A549 (cell line): ENCODE results near the gene SLC11A2.

Experiments used
- CBX2 ChIP-seq: fragments of 200-600 bp; sonication (generic); IDR thresholded peaks from 2 replicates; pipeline ENCODE4 v1.6.1; 2016; ENCODE audit warnings: low read depth, mild to moderate bottlenecking, borderline replicate concordance
- EP300 ChIP-seq, 2 experiments: fragments of >200 bp; sonication (Bioruptor Twin); formaldehyde crosslinking; IDR thresholded peaks; 2 replicates in 1 of 2; 3 replicates in 1 of 2; pipeline ENCODE4 v1.6.1; 2016 to 2017
- GATA3 ChIP-seq: IDR thresholded peaks from 2 replicates; pipeline ENCODE4 v1.6.1; 2012; ENCODE audit warnings: borderline replicate concordance
- JUN ChIP-seq, 2 experiments: fragments of >200 bp; sonication (Bioruptor Twin); formaldehyde crosslinking; IDR thresholded peaks; 2 replicates in 1 of 2; 3 replicates in 1 of 2; pipeline ENCODE4 v1.6.1; 2016 to 2017
- MAFK ChIP-seq: fragments of 450-650 bp; IDR thresholded peaks from 2 replicates; pipeline ENCODE4 v1.6.1; 2014; ENCODE audit not compliant: partially characterized antibody
- POLR2A ChIP-seq: IDR thresholded peaks from 2 replicates; pipeline ENCODE4 v1.6.1; 2012; ENCODE audit warnings: mild to moderate bottlenecking, low read length
- SMC3 ChIP-seq: fragments of >200 bp; sonication (Bioruptor Twin); formaldehyde crosslinking; IDR thresholded peaks from 3 replicates; pipeline ENCODE4 v1.6.1; 2018; ENCODE audit warnings: inconsistent platforms
- TF ChIP-seq, protein P1 (sequence below): IDR thresholded peaks from 2 replicates; pipeline ENCODE4 v1.6.1; 2012
- TF ChIP-seq, protein P2 (sequence below): fragments of >200 bp; sonication (Bioruptor Twin); formaldehyde crosslinking; IDR thresholded peaks from 3 replicates; pipeline ENCODE4 v1.5.1; 2016

DNA sequence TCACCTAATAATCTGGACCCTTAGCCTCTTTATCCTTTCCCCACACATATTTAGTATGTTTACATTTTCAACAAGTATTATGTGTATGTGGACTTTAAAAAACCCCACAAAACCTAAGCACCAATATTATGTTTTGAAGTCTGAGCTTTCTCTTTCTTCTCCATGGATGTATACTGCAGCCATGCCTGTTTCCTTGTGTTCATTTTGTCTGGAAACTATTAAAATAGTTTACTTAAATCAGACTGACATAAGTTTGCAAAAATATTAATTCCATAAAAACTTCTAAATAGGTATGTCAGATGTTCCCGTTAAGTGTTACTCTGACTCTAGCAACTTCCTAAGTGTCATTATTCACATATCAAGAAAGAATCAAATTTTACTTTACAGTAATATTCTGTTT, 70.9 kb downstream of the SLC11A2 start:
- TF ChIP-seq, protein P1, sequence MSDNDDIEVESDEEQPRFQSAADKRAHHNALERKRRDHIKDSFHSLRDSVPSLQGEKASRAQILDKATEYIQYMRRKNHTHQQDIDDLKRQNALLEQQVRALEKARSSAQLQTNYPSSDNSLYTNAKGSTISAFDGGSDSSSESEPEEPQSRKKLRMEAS, result no peak
- TF ChIP-seq GATA3 (no peak), POLR2A (no peak), MAFK (no peak), CBX2 (no peak), SMC3 (no peak), EP300 (IDR thresholded peaks at IDR 0.05) (no peak), JUN (IDR thresholded peaks at IDR 0.05) (no peak)
- TF ChIP-seq, protein P2, sequence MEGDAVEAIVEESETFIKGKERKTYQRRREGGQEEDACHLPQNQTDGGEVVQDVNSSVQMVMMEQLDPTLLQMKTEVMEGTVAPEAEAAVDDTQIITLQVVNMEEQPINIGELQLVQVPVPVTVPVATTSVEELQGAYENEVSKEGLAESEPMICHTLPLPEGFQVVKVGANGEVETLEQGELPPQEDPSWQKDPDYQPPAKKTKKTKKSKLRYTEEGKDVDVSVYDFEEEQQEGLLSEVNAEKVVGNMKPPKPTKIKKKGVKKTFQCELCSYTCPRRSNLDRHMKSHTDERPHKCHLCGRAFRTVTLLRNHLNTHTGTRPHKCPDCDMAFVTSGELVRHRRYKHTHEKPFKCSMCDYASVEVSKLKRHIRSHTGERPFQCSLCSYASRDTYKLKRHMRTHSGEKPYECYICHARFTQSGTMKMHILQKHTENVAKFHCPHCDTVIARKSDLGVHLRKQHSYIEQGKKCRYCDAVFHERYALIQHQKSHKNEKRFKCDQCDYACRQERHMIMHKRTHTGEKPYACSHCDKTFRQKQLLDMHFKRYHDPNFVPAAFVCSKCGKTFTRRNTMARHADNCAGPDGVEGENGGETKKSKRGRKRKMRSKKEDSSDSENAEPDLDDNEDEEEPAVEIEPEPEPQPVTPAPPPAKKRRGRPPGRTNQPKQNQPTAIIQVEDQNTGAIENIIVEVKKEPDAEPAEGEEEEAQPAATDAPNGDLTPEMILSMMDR, result no peak
